Cardiac fibroblast (primary cell): ENCODE measurements around the gene IVNS1ABP.

ENCODE experiments used
- DNase-seq, 2 donors: peaks; one replicate each; pipeline versions ENCODE4 v3.0.0 to v3.0.0-alpha.2; 2010; ENCODE audit warnings: low read depth in 2 of 2
- H3K4me3 ChIP-seq, 2 donors: replicated peaks in 1 of 2; 1 replicate in 1 of 2; 2 replicates in 1 of 2; pipeline ENCODE4 v1.5.1; 2011; ENCODE audit warnings: low read depth in 2 of 2, low read length in 2 of 2, mild to moderate bottlenecking in 2 of 2, moderate library complexity in 1 of 2
- TF ChIP-seq, protein P1 (sequence below): IDR thresholded peaks from one replicate; pipeline ENCODE4 v1.5.1; 2011; ENCODE audit warnings: low read depth, mild to moderate bottlenecking, low read length, inconsistent platforms

Gene IVNS1ABP

DNA sequence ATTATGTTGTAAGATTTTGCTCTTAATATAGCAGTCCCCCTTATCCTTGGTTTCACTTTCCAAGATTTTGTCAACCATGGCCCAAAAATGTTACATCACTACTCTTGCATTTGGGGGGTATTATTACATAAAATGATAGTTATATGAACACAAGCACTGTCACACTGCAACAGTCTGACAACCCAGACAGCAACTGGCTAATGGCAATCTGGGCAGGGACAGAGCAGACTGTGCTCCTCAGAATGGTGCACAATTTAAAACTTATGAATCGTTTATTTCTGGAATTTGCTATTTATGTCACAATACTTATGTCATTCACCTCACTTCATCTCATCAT lies 2.1 kb upstream of the IVNS1ABP start:
- no peak for DNase-seq
- no peak overlapping the region for H3K4me3 ChIP-seq
- TF ChIP-seq, protein P1, sequence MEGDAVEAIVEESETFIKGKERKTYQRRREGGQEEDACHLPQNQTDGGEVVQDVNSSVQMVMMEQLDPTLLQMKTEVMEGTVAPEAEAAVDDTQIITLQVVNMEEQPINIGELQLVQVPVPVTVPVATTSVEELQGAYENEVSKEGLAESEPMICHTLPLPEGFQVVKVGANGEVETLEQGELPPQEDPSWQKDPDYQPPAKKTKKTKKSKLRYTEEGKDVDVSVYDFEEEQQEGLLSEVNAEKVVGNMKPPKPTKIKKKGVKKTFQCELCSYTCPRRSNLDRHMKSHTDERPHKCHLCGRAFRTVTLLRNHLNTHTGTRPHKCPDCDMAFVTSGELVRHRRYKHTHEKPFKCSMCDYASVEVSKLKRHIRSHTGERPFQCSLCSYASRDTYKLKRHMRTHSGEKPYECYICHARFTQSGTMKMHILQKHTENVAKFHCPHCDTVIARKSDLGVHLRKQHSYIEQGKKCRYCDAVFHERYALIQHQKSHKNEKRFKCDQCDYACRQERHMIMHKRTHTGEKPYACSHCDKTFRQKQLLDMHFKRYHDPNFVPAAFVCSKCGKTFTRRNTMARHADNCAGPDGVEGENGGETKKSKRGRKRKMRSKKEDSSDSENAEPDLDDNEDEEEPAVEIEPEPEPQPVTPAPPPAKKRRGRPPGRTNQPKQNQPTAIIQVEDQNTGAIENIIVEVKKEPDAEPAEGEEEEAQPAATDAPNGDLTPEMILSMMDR: no peak

GRCh38 chr1:185318431-185319138 lies 1.5 kb upstream of the IVNS1ABP start:
- DNase-seq: no peak
- no peak overlapping the region for H3K4me3 ChIP-seq
- TF ChIP-seq, protein P1: no peak

DNA sequence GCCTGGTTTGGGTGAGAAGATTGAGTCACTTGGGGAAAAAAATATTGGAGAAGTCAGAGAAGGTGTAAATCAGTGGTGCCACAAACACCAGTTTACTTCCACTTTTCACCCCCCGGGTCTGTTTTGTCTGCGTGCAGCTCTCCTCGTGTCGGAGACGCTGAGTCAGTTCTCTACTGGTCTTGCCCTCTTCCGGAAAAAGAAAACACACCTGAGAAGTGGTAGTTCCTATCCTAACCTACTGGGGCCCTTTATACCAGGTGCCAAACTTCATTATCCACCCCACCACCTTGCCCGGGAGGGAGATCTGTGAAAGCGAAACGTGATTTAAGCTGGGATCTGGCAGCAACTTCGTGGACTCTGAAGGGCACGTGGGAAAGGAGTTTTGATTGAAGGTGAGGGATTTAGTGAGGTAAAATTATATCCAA lies 855 bp upstream of the IVNS1ABP start:
- DNase-seq: peak; percentile 17 to 29
- peak overlapping the region; percentile 86 to 98 for H3K4me3 ChIP-seq
- TF ChIP-seq, protein P1: no peak

- peak; percentile 92 to 96 for DNase-seq
- TF ChIP-seq, protein P1: no peak
- peak overlapping the region; percentile 86 to 98 for H3K4me3 ChIP-seq
These were observed 645 bp downstream of the IVNS1ABP start for GRCh38 chr1:185316163-185317033.

DNA sequence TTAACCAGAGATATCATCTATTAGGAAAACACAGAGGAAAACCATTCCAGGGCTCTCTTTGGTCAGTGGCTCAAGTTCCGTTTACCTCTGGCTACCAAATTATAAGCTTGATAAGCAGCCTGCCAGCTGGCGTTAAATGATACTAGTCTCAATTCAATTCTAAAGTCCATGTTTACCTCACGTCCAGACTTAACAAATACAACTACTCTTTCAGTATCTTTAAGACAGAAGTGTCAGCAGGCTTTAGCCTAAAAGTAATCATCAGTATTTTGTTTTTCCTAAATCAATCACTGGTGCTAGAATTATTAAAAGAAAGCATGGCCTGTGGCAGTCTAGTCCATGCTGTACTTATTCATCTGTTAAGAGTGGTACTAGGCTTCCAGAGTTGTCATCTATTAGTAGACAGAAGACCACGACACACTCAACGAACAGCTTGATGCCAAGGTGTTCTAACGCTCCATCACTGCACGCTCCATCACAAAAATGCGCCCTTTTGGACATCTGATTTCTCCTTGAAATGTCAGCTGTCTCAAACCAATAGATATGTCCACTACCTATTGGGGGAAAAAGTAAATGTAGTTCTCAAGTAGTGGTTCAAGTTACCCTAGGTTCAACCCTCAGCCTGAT lies 1.5 kb downstream of the IVNS1ABP start:
- TF ChIP-seq, protein P1: no peak
- DNase-seq: no peak
- peak overlapping the region; percentile 86 to 98 for H3K4me3 ChIP-seq

GRCh38 chr1:185314411-185314810 lies 2.6 kb downstream of the IVNS1ABP start:
- TF ChIP-seq, protein P1: no peak
- peak; percentile 21 to 24 for DNase-seq

More at GRCh38 chr1:185314411-185314810, 2.6 kb downstream of the IVNS1ABP start:
- peak overlapping the region; percentile 5 to 98 for H3K4me3 ChIP-seq
